ENCODE measurements around the gene SDC3.
"Not testable (repeated sequence)": the region's sequence is repeated elsewhere in the genome, so short reads cannot be mapped to it uniquely, and the experiment has no call there.

The SDC3 gene

GRCh38 chr1:30936541-30937171 is 28.1 kb upstream of the SDC3 start:
- DNase-seq (ENCODE audit: low spot score) = no peak
- in situ Hi-C loops (cut with MboI; ENCODE audit: low sequenced_read_pairs, unreplicated experiment) = no loop called here
- no peak for TF ChIP-seq CTCF (IDR thresholded peaks at IDR 0.05; ENCODE audit: borderline replicate concordance, control extremely low read depth, extremely low read depth, insufficient read depth, missing control alignments)

GRCh38 chr1:30935758-30936157 is 27.2 kb upstream of the SDC3 start:
- DNase-seq (ENCODE audit: low spot score) = not testable (repeated sequence)

GRCh38 chr1:30934613-30935012 is 26.1 kb upstream of the SDC3 start:
- in situ Hi-C loops (cut with MboI; ENCODE audit: low sequenced_read_pairs, unreplicated experiment) = no loop called here
- no peak for DNase-seq (ENCODE audit: low spot score)
- no peak for TF ChIP-seq CTCF (IDR thresholded peaks at IDR 0.05; ENCODE audit: borderline replicate concordance, control extremely low read depth, extremely low read depth, insufficient read depth, missing control alignments)

More at GRCh38 chr1:30935758-30936157, 27.2 kb upstream of the SDC3 start:
- in situ Hi-C loops (cut with MboI; ENCODE audit: low sequenced_read_pairs, unreplicated experiment) = not testable (repeated sequence)

- in situ Hi-C loops (cut with MboI; ENCODE audit: low sequenced_read_pairs, unreplicated experiment) = no loop called here
- TF ChIP-seq CTCF (IDR thresholded peaks at IDR 0.05; ENCODE audit: borderline replicate concordance, control extremely low read depth, extremely low read depth, insufficient read depth, missing control alignments) = no peak
- no peak for DNase-seq (ENCODE audit: low spot score)
These were observed 25.3 kb upstream of the SDC3 start for GRCh38 chr1:30933874-30934252.

- in situ Hi-C loops (cut with MboI; ENCODE audit: low sequenced_read_pairs, unreplicated experiment) = no loop called here
- no peak for TF ChIP-seq CTCF (IDR thresholded peaks at IDR 0.05; ENCODE audit: borderline replicate concordance, control extremely low read depth, extremely low read depth, insufficient read depth, missing control alignments)
- DNase-seq (ENCODE audit: low spot score) = no peak
These were observed 22.1 kb upstream of the SDC3 start for GRCh38 chr1:30930631-30931173.

- no peak for DNase-seq (ENCODE audit: low spot score)
- in situ Hi-C loops (cut with MboI; ENCODE audit: low sequenced_read_pairs, unreplicated experiment) = no loop called here
- no peak for TF ChIP-seq CTCF (IDR thresholded peaks at IDR 0.05; ENCODE audit: borderline replicate concordance, control extremely low read depth, extremely low read depth, insufficient read depth, missing control alignments)
These were observed 21.5 kb upstream of the SDC3 start for GRCh38 chr1:30929944-30930525.

- peak; percentile 70 for TF ChIP-seq CTCF (IDR thresholded peaks at IDR 0.05; ENCODE audit: borderline replicate concordance, control extremely low read depth, extremely low read depth, insufficient read depth, missing control alignments)
- peak; percentile 65 for DNase-seq (ENCODE audit: low spot score)
- in situ Hi-C loops (cut with MboI; ENCODE audit: low sequenced_read_pairs, unreplicated experiment) = no loop called here
These were observed 20.8 kb upstream of the SDC3 start for GRCh38 chr1:30929135-30929889.
